GM19023 (cell line): ENCODE measurements around the gene SLC7A6OS.

Experiments used
- ATAC-seq: cut with Tn5 transposase; IDR thresholded peaks from one replicate; pipeline ENCODE4 v1.9.1; 2021; ENCODE audit warnings: mild to moderate bottlenecking, moderate library complexity; ENCODE audit not compliant: unreplicated experiment

SLC7A6OS gene

GRCh38 chr16:68257906-68258800, 52.6 kb downstream of the SLC7A6OS start:
- no peak for ATAC-seq

GRCh38 chr16:68257251-68257905, 53.4 kb downstream of the SLC7A6OS start:
- no peak for ATAC-seq

GRCh38 chr16:68255712-68256111, 55.0 kb downstream of the SLC7A6OS start:
- no peak for ATAC-seq

- no peak for ATAC-seq
Observed at GRCh38 chr16:68253721-68254120, 57.0 kb downstream of the SLC7A6OS start.

GRCh38 chr16:68252383-68252782, 58.4 kb downstream of the SLC7A6OS start:
- no peak for ATAC-seq

- ATAC-seq, result no peak
Observed at GRCh38 chr16:68251832-68252231, 58.9 kb downstream of the SLC7A6OS start.

- no peak for ATAC-seq
Observed at GRCh38 chr16:68250951-68251350, 59.8 kb downstream of the SLC7A6OS start.

- ATAC-seq, result no peak
Observed at GRCh38 chr16:68249371-68249770, 61.4 kb downstream of the SLC7A6OS start.
